Smooth muscle cell (in vitro differentiated cells): Measurements from ENCODE around the gene DNPH1. TPM values are rescaled to one million over a fixed set of nuclear protein-coding genes. Genes with fewer than 3 reads are reported as not detected.

Experiments used
- DNase-seq: peaks from one replicate; lab custom pipeline; 2025; ENCODE audit not compliant: unreplicated experiment; lab: John Stamatoyannopoulos, UW
- H2AFZ ChIP-seq: fragments of 200-600 bp; sonication (generic); 2 replicates; pipeline ENCODE4 v1.6.0; 2016; ENCODE audit warnings: antibody characterized with exemption, low read depth, mild to moderate bottlenecking
- H3F3A ChIP-seq: fragments of 200-600 bp; sonication (generic); 2 replicates; pipeline ENCODE4 v1.6.0; 2017; ENCODE audit warnings: antibody characterized with exemption, low read depth
- H3K27ac ChIP-seq: fragments of 200-600 bp; sonication (generic); 2 replicates; pipeline ENCODE4 v1.5.1; 2016; ENCODE audit warnings: low read depth, mild to moderate bottlenecking
- H3K27me3 ChIP-seq: fragments of 200-600 bp; sonication (generic); 2 replicates; pipeline ENCODE4 v1.6.1; 2016; ENCODE audit warnings: low read depth, mild to moderate bottlenecking
- H3K36me3 ChIP-seq: fragments of 200-600 bp; sonication (generic); 2 replicates; pipeline ENCODE4 v1.5.1; 2016; ENCODE audit warnings: low read depth
- H3K4me1 ChIP-seq: fragments of 200-600 bp; sonication (generic); 2 replicates; pipeline ENCODE4 v1.5.1; 2016; ENCODE audit warnings: low read depth
- H3K4me2 ChIP-seq: fragments of 200-600 bp; sonication (generic); 2 replicates; pipeline ENCODE4 v1.6.0; 2016; ENCODE audit warnings: mild to moderate bottlenecking
- H3K4me3 ChIP-seq: fragments of 200-600 bp; sonication (generic); 2 replicates; pipeline ENCODE4 v1.5.1; 2016; ENCODE audit warnings: mild to moderate bottlenecking
- H3K79me2 ChIP-seq: fragments of 200-600 bp; sonication (generic); 2 replicates; pipeline ENCODE4 v1.6.0; 2016; ENCODE audit warnings: low read depth, mild to moderate bottlenecking
- H3K9ac ChIP-seq: fragments of 200-600 bp; sonication (generic); 2 replicates; pipeline ENCODE4 v1.6.0; 2016; ENCODE audit warnings: low read depth
- H3K9me3 ChIP-seq: fragments of 200-600 bp; sonication (generic); replicated peaks from 2 replicates; pipeline ENCODE4 v1.5.1; 2016; ENCODE audit warnings: low read depth
- H4K20me1 ChIP-seq: fragments of 200-600 bp; sonication (generic); 2 replicates; pipeline ENCODE4 v1.6.0; 2016; ENCODE audit warnings: low read depth
- CTCF ChIP-seq: fragments of 200-600 bp; sonication (generic); IDR thresholded peaks from 2 replicates; pipeline ENCODE4 v1.5.1; 2017; ENCODE audit warnings: borderline replicate concordance, mild to moderate bottlenecking, antibody characterized with exemption; ENCODE audit not compliant: insufficient read depth, poor library complexity, severe bottlenecking
- WGBS: methylation state at CpG from one replicate; pipeline ENCODE4 v1.1.7; 2016; ENCODE audit warnings: low lambda C conversion rate; 5-methylcytosine and 5-hydroxymethylcytosine counted together
- polyA plus RNA-seq: library from polyadenylated mRNA; unstranded; fragments of >200 nt; fragmentation: Nextera tagmentation; extraction: Ambion mirVana; gene quantifications from 2 replicates; pipeline ENCODE4 v1.2.1, GENCODE V29; 2016
- total RNA-seq: library from RNA; depleted of rRNA; stranded (reverse); fragments of >200 nt; gene quantifications from 2 replicates; pipeline ENCODE4 v1.2.3, GENCODE V29; 2014

DNPH1 gene
- total and polyA plus RNA-seq, 2 experiments from 2014 or later, result 33.8 to 82.1 TPM

- WGBS, result 100% methylated on average over 3 of the region's 4 CpGs
- Histone ChIP-seq H3K79me2 (no peaks in the 10 kb centered on the region), H3K4me3 (no peak overlapping the region), H3K36me3 (no peaks in the 10 kb centered on the region), H3K27ac (no peak overlapping the region), H3K4me1 (peaks cover 7% of the 10 kb centered on the region), H4K20me1 (no peaks in the 10 kb centered on the region), H3K9ac (no peak overlapping the region), H3K9me3 (no peaks in the 10 kb centered on the region), H2AFZ (no peak overlapping the region), H3K27me3 (no peaks in the 10 kb centered on the region), H3F3A (peaks cover 17% of the 10 kb centered on the region), H3K4me2 (peak overlapping the region; percentile 84)
- TF ChIP-seq CTCF, result no peak
- no peak for DNase-seq
These were observed 45.8 kb downstream of the DNPH1 start for GRCh38 chr6:43183441-43183840.

- H3K9me3 ChIP-seq, result no peaks in the 10 kb centered on the region
- H3F3A ChIP-seq, result peaks cover 17% of the 10 kb centered on the region
- WGBS, result 4% methylated on average over 39 of the region's 51 CpGs
- TF ChIP-seq CTCF, result no peak
- peak within 1 kb of the TSS; percentile 84 for H3K4me2 ChIP-seq
- peak within 1 kb of the TSS; percentile 69 for H3K9ac ChIP-seq
- no peaks in the 10 kb centered on the region for H3K36me3 ChIP-seq
- H3K27ac ChIP-seq, result peak within 1 kb of the TSS; percentile 68
- DNase-seq, result peak; percentile 15
- peak within 1 kb of the TSS; percentile 84 for H3K4me3 ChIP-seq
- H3K27me3 ChIP-seq, result no peaks in the 10 kb centered on the region
- H3K79me2 ChIP-seq, result peaks cover 2% of the 10 kb centered on the region
- no peaks in the 10 kb centered on the region for H4K20me1 ChIP-seq
- H3K4me1 ChIP-seq, result peaks cover 7% of the 10 kb centered on the region
- H2AFZ ChIP-seq, result no peak within 1 kb of the TSS
These were observed 47.1 kb downstream of the DNPH1 start, which contains the start of gene CUL9 for GRCh38 chr6:43181942-43182860. Gene CUL9 (plus strand): TSS chr6:43182196. CDS start chr6:43184311, 2,115 bp downstream.

GRCh38 chr6:43181621-43181941 lies 47.7 kb downstream of the DNPH1 start:
- peak overlapping the region; percentile 84 for H3K4me2 ChIP-seq
- no peaks in the 10 kb centered on the region for H4K20me1 ChIP-seq
- DNase-seq, result no peak
- H3K9me3 ChIP-seq, result no peaks in the 10 kb centered on the region
- peak overlapping the region; percentile 69 for H3K9ac ChIP-seq
- H3K27ac ChIP-seq, result peak overlapping the region; percentile 68
- H3K36me3 ChIP-seq, result peaks cover 3% of the 10 kb centered on the region
- no peak for TF ChIP-seq CTCF
- H3K79me2 ChIP-seq, result peaks cover 8% of the 10 kb centered on the region
- peaks cover 7% of the 10 kb centered on the region for H3K4me1 ChIP-seq
- WGBS, result 29% methylated on average over 9 of the region's 9 CpGs
- peak overlapping the region; percentile 84 for H3K4me3 ChIP-seq
- peaks cover 17% of the 10 kb centered on the region for H3F3A ChIP-seq
- no peaks in the 10 kb centered on the region for H3K27me3 ChIP-seq
- no peak overlapping the region for H2AFZ ChIP-seq

- DNase-seq, result no peak
- Histone ChIP-seq H2AFZ (no peak overlapping the region), H3K4me2 (peak overlapping the region; percentile 84), H3K4me1 (peaks cover 7% of the 10 kb centered on the region), H3K4me3 (no peak overlapping the region), H3K27me3 (no peaks in the 10 kb centered on the region), H3K27ac (peak overlapping the region; percentile 68), H3K36me3 (peaks cover 4% of the 10 kb centered on the region), H4K20me1 (no peaks in the 10 kb centered on the region), H3K9ac (no peak overlapping the region), H3F3A (peaks cover 17% of the 10 kb centered on the region), H3K79me2 (peaks cover 14% of the 10 kb centered on the region), H3K9me3 (no peaks in the 10 kb centered on the region)
- WGBS, result 52% methylated on average over 5 of the region's 5 CpGs
- TF ChIP-seq CTCF, result no peak
These were observed 48.3 kb downstream of the DNPH1 start for GRCh38 chr6:43180985-43181384.
